ENCODE measurements around the gene PROC.
"Not testable (repeated sequence)": the region's sequence is repeated elsewhere in the genome, so short reads cannot be mapped to it uniquely, and the experiment has no call there.

Gene PROC

DNA sequence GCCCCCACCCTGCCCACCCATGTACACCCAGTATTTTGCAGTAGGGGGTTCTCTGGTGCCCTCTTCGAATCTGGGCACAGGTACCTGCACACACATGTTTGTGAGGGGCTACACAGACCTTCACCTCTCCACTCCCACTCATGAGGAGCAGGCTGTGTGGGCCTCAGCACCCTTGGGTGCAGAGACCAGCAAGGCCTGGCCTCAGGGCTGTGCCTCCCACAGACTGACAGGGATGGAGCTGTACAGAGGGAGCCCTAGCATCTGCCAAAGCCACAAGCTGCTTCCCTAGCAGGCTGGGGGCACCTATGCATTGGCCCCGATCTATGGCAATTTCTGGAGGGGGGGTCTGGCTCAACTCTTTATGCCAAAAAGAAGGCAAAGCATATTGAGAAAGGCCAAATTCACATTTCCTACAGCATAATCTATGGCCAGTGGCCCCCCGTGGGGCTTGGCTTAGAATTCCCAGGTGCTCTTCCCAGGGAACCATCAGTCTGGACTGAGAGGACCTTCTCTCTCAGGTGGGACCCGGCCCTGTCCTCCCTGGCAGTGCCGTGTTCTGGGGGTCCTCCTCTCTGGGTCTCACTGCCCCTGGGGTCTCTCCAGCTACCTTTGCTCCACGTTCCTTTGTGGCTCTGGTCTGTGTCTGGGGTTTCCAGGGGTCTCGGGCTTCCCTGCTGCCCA is 9.3 kb downstream of the PROC start:
- DNase-seq (ENCODE audit: low read depth, low spot score), result no peak

DNA sequence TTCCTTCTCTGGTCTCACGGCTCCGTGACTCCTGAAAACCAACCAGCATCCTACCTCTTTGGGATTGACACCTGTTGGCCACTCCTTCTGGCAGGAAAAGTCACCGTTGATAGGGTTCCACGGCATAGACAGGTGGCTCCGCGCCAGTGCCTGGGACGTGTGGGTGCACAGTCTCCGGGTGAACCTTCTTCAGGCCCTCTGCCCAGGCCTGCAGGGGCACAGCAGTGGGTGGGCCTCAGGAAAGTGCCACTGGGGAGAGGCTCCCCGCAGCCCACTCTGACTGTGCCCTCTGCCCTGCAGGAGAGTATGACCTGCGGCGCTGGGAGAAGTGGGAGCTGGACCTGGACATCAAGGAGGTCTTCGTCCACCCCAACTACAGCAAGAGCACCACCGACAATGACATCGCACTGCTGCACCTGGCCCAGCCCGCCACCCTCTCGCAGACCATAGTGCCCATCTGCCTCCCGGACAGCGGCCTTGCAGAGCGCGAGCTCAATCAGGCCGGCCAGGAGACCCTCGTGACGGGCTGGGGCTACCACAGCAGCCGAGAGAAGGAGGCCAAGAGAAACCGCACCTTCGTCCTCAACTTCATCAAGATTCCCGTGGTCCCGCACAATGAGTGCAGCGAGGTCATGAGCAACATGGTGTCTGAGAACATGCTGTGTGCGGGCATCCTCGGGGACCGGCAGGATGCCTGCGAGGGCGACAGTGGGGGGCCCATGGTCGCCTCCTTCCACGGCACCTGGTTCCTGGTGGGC is 10.0 kb downstream of the PROC start:
- no peak for DNase-seq (ENCODE audit: low read depth, low spot score)

DNA sequence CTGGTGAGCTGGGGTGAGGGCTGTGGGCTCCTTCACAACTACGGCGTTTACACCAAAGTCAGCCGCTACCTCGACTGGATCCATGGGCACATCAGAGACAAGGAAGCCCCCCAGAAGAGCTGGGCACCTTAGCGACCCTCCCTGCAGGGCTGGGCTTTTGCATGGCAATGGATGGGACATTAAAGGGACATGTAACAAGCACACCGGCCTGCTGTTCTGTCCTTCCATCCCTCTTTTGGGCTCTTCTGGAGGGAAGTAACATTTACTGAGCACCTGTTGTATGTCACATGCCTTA is 10.5 kb downstream of the PROC start:
- DNase-seq (ENCODE audit: low read depth, low spot score), result no peak

DNA sequence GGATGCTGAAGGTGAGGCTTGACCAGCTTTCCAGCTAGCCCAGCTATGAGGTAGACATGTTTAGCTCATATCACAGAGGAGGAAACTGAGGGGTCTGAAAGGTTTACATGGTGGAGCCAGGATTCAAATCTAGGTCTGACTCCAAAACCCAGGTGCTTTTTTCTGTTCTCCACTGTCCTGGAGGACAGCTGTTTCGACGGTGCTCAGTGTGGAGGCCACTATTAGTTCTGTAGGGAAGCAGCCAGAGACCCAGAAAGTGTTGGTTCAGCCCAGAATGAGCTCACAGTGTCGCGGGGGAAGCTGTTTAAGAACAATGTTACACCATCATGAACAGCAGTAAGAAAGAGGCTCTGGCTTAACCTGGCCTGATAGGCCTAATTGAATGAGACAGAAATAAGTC is 11.1 kb downstream of the PROC start:
- DNase-seq (ENCODE audit: low read depth, low spot score), result no peak

DNA sequence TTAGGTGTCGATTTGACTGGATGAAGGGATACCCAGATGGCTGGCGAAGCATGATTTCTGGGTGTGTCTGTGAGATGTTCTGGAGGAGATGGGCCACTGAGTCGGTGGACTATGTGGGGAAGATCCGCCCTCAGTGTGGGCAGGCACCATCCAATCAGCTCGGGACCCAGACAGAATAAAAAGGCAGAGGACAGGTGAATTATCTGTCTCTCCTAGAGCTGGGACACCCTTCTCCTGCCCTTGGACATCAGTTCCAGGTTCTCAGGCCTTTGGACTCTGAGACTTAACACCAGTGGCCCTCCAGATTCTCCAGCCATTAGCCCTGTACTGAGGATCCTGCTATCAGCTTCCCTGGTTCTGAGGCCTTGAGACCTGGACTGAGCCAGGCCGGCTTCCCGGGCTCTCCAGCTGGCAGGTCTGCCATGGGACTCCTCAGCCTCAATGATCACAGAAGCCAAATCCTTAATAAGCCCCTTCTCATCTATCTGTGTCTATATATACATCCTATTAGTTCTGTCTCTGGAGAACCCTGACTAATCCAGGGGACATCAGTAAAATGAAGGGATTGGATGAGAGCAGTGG is 11.7 kb downstream of the PROC start:
- no peak for DNase-seq (ENCODE audit: low read depth, low spot score)

DNA sequence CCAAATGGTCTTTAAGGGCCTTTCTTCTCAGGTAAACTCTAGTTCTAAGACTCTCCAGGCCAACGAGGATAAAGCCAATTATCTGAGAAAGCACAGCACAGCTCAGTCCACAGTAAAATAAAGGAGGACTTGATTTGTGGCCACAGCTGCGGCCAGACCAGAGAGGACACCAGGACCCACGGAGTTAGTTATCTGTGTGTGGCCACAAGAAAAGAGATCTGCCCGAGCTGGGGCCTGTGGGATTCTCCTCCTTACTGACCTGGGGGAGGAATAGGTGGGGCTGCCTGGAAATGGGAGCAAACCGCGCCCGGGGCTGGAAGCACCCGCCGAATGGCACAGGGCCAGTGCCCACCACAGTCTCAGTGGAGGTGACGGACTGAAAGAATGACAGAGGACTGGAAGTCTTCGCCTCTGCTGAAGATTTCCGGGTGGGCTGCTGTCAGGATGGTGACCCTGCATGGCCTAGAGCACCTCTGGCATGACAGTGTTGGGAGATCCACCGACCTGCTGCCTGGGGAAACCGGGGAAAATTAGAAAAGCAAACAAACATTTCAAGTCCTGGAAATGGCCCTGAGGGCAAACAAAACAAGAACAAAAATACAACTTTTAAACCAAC is 13.3 kb downstream of the PROC start:
- DNase-seq (ENCODE audit: low read depth, low spot score), result no peak

DNA sequence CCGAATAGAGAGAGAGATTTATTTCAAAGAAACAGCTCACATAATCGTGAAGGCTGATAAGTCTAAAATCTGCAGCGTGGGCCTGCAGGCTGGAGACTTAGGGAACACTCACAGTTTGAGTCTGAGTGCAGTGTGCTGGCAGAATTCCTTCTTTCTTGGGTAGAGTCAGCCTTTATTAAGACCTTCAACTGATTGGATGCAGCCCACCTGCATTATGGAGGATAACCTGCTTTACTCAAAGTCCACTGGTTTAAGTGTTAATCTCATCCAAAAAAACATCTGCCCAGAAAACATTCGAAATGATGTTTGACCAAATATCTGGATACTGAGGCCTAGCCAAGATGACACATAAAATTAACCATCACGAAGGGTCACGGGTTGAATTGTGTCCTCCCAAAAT is 16.3 kb downstream of the PROC start:
- DNase-seq (ENCODE audit: low read depth, low spot score), result no peak

DNA sequence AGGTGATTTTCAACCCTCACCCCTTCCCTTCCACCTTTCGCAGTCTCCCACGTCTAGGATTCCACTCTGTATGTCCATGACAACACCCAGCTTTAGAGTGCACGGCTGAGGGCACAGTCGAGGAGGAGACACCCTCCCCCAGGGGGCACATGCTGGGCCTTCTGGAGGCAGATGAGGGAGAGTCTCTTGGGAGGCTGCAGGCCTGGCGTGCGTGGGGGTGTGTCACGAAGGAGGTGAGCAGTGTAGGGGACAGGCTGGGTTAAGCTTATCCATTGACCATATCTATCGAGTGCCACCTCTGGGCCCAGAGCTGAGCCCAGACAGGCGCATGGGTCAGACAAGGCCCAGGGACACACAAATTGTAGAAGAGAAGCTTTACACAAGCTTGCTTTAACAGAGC is 18.8 kb downstream of the PROC start:
- DNase-seq (ENCODE audit: low read depth, low spot score), result no peak

DNA sequence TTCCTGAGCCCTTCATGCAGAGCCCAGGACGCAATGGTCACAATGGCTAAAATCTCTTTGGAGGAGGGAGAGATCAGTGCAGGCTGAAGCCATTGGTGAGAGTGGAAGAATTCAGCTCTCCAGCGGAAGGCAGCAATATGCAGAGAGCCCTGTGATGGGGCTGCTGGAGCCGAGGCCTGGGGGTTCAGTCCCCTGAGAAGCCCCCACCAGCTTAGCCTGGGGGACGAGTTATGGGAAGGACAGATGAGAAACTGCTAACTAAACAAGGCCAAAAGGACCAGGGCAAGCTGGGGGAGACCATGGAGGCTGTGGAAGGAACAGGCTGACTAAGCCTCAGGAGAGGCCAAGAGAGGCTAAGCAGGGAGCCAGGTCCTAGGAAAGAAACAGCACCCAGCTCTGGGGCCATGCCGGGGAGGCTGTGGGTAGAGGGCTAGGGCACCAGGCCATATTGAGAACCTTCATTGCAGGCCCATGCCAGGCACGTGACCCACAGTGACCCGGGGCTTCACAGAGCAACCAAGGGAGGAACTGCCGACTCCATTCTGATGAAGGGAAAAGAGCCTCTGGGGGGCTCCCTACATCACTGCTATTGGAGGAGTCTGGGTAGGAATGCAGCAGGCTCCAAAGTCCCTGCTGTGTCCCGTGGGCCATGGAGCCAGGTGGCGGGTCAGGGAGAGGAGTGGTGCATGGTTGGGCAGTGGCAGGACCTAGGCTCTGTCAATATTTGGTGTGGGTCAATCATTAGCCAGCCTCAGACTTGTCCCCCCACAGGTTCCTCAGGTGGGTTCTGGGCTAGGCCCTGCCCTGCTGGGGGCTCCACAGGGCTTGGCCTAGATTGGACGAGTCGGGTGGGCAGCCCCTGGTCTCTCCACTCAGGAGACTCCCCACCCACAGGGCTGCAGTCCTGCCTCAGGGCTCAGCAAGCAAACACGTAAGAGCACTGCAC is 19.8 kb downstream of the PROC start:
- DNase-seq (ENCODE audit: low read depth, low spot score), result no peak

DNA sequence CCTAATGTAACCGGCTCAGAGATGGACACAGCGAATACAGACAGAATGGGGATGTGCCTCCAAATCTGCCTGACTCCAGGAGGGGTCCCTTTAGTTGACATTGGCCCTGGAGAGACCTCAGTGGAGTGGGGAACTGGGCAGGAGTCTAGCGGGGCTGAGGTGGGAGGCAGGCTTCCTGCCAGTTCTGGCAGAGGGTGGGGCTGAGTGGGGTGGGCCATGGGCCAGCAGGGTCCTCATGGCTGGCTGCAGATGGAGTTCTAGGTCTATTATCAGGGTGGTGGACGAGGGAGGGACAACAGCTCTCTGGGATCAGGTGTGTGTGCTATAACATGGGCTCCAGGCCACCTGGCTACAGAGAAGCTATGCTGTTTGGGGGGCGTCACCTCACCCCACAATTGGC is 21.1 kb downstream of the PROC start:
- no peak for DNase-seq (ENCODE audit: low read depth, low spot score)

DNA sequence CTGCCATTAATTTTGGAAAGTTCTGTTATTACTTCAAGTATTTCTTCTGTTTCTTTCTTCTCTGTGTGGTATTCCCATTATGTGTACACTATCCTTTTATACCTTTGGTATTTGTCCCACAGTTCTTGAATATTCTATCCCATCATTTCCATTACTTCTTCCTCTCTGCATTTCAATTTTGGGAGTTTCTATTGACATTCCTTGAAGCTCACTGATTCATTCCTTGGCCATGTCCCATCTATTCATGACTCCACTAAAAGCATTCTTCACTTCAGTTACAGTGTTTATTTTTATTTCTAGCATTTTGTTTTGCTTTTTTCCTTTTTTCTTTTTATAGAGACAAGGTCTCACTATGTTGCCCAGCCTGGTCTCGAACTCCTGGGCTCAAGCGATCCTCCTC is 30.3 kb downstream of the PROC start:
- DNase-seq (ENCODE audit: low read depth, low spot score), result no peak

DNA sequence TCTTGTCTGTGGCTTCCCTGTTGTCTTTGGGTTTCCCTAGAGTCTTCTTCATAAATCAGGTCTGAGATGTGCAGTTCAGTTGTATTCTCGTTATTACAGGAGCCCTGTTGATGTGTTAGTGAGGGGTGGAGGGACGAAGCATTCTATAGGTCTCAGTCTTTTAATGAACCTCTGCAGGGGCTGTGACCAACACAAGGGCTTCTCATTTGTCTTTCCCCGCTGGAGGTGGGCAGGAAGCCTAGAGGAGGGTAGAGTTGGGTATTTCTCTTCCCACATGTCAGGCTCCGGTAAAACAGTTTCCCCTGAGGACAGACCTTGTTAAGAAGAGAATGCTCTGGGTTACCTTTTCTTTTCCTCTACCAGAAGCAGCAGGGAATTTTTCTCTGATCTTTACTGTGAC is 31.2 kb downstream of the PROC start:
- DNase-seq (ENCODE audit: low read depth, low spot score), result no peak

DNA sequence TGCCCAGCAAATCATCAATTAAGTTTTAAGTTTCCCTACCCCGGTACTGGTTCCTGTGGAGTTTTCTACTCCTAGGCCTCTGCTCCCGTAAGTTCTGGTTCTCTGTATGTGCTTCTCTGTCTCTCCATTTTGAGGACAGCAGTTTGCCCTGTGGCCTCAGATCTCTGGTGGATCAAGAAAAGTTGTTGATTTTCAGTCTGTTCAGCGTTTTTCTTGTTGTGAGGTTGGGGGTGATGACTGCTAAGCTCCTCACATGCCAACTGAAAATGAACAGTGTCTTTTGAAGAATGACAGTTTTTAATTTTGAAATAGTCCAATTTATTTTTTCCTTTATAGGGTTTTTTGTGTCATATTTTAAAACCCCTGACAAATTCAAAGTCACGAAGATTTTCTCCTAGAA is 31.7 kb downstream of the PROC start:
- no peak for DNase-seq (ENCODE audit: low read depth, low spot score)

DNA sequence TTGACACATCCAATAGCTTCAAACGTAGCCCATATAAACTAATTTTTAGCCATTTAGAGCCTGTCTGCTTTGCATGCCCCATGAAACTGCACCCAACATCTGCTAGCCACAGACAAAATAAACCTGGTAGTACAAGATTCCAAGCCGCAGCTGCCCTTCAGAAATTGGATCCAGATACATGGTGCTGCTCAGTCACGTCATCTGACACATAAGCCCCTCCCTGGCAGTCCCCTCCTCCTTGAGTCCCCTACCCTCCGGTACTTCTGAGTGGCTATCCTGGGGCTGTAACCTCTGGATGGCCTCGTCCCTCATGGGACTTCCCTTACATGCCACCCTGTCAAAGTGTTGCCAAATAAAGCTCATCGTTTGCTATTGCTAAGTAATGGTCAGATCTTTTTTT is 33.8 kb downstream of the PROC start:
- no peak for DNase-seq (ENCODE audit: low read depth, low spot score)

DNA sequence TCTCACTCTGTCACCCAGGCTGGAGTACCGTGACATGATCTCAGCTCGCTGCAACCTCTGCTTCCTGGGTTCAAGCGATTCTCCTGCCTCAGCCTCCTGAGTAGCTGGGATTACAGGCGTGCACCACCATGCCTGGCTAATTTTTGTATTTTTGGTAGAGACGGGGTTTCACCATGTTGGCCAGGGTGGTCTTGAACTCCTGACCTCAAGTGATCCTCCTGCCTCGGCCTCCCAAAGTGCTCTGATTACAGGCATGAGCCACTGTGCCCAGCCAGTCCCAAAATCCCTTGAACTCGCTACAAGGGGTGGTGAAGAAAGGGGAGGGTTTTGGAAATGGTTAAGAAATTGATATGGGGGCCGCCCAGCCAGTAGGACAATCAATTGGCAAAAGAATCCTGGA is 34.2 kb downstream of the PROC start:
- DNase-seq (ENCODE audit: low read depth, low spot score), result not testable (repeated sequence)

DNA sequence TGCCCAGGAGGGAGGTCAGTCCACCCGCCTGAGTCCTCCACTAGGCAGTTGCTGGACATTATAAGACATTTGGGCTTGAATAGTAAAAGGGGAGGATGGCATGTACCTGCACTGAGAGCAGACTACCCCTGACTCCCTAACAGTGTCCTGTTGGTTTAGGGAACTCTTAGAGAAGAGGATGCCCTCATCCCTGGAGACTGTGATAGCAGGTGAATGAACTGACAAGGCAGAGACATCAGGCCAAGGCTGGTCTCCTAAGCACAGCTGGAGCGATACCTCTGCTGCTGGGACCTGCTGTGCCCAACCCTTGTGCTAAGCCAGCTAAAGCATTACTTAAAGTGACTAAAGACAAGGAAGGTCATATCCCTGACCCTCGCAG is 34.8 kb downstream of the PROC start:
- no peak for DNase-seq (ENCODE audit: low read depth, low spot score)

DNA sequence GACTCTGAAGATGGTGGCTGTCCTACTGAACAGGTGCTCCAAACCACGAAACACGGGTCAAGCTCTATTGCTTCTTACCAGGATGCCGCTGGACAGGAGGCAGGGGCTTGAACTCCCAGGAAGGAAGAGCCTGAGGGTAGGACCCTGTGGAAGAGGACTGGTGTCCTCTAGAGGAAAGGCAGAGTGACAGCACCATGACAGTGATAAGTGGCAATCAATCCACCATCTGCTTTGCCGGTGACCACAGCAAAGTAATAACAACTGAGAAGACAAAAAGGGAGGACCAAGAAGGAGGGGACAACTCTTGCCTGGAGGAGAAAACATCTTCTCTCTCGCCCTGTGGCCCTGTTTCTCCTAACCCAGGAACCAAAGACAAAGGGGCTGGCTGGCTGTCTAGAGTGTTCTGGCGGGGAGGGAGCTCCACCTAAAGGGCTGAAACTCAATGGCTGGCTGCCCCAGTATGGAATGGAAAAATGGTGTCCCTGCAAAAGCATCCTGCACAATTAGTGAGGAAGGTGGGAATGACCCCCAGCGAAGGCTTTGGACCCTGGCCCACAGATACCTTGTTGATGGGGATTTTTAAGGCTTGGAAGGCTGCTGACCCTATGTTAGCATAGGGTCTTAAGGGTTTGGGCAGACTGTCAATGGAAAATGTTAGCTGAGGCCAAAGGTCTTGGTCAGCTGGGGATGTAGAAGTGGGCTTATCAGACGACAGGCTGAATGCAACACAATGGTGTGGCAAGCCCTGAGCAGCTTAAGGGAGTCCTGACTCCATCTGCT is 35.4 kb downstream of the PROC start:
- no peak for DNase-seq (ENCODE audit: low read depth, low spot score)

DNA sequence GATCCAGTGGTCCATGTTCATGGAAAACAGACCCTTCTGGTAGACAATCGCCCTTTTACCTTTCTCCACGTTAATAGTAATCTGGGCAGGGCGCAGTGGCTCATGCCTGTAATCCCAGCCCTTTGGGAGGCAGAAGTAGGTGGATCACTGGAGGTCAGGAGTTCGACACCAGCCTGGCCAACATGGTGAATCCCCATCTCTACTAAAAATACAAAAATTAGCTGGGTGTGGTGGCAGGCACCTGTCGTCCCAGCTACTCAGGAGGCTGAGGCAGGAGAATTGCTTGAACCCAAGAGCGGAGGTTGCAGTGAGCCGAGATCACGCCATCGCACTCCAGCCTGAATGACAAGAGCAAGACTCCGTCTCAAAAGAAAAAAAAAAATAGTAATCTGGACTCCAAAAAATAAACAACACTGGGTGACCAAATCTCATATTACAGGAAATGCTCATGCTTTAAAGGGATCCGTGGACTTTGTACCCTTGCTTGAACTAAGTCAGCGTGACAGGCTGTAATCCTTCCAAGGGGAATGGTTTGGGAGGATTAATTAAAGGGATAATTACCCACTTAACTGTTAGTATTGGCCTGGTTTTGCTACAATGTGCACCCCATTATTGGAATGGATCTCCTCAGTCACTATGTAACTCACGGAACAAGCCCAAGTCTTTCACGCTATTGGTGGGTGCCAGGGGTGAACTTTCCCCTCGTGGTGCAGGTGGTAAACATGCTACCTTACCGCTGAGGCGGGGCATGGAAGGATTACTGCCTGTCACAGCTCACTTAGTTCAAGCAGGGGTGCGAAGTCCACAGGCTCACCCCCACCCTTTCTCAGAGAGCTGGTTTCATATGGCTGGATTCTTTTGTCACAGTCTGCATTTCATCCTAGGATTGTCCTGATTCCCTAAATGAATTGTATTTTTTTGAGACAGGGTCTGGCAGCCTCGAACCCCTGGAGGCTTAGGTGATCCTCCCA is 36.7 kb downstream of the PROC start:
- DNase-seq (ENCODE audit: low read depth, low spot score), result no peak

DNA sequence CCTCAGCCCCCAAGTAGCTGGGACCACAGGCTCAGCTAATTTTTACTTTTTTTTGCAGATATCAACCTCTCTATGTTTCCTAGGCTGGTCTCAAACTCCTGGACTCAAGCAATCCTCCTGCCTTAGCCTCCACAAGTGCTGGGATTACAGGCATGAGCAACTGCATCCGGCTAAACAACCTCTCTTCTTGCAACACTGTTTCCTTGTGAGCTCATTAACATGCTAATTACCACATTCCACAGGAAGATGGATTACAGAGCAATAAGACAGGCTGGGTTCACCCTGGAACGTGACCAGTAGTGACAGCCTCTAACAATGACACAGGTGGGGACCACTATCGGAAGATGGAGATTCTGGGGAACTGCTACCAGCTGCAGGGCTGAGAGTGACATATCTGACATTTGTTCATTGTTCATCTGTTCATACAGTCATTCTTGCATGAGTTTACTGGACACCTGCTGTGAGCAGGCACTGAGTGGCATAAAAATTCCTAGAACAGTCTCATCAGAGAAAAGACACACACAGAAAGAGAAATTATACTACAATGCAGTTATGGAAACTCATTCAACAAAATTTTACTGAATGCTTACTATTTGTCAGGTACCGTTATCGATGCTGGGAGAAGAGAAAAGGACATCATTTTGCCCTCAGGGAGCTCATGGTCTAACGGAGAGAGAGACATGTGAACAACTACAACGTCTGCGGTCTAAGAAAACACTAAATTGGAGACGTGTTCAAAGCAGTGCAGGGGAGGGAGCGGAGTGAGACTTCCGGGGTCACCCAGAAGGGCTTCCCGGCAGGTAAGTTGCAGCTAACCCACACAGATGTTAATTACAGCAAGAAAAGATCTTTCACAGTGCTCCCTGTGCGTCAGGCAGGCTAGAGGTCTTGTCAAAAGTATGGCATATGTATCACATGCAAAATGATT is 37.6 kb downstream of the PROC start:
- DNase-seq (ENCODE audit: low read depth, low spot score), result no peak
